ENCODE results near the gene AFAP1L2.

Gene AFAP1L2

GRCh38 chr10:114332301-114333192 lies 71.8 kb downstream of the AFAP1L2 start:
- no peak for DNase-seq

GRCh38 chr10:114329634-114330365 lies 74.5 kb downstream of the AFAP1L2 start:
- no peak for DNase-seq

- peak in 1 of 2 donors; percentile 21 for DNase-seq
Measured at GRCh38 chr10:114328874-114329273, 75.4 kb downstream of the AFAP1L2 start.

- DNase-seq = no peak
Measured at GRCh38 chr10:114328441-114328812, 75.9 kb downstream of the AFAP1L2 start.

GRCh38 chr10:114327537-114328440 lies 76.5 kb downstream of the AFAP1L2 start:
- no peak for DNase-seq

GRCh38 chr10:114326795-114327194 lies 77.5 kb downstream of the AFAP1L2 start:
- no peak for DNase-seq

- no peak for DNase-seq
Measured at GRCh38 chr10:114323023-114323422, 81.3 kb downstream of the AFAP1L2 start.

GRCh38 chr10:114322344-114322743 lies 82.0 kb downstream of the AFAP1L2 start:
- DNase-seq = no peak

GRCh38 chr10:114320249-114321116 lies 83.8 kb downstream of the AFAP1L2 start:
- no peak for DNase-seq

- DNase-seq = no peak
Measured at GRCh38 chr10:114319406-114320248, 84.7 kb downstream of the AFAP1L2 start.

- DNase-seq = no peak
Measured at GRCh38 chr10:114316744-114317143, 87.6 kb downstream of the AFAP1L2 start.

GRCh38 chr10:114315566-114316420 lies 88.5 kb downstream of the AFAP1L2 start:
- no peak for DNase-seq

GRCh38 chr10:114313866-114314265 lies 90.4 kb downstream of the AFAP1L2 start:
- DNase-seq = no peak

GRCh38 chr10:114313139-114313538 lies 91.2 kb downstream of the AFAP1L2 start:
- DNase-seq = no peak

GRCh38 chr10:114311496-114312209 lies 92.6 kb downstream of the AFAP1L2 start:
- no peak for DNase-seq

- DNase-seq = no peak
Measured at GRCh38 chr10:114311023-114311422, 93.3 kb downstream of the AFAP1L2 start.

GRCh38 chr10:114310346-114310745 lies 94.0 kb downstream of the AFAP1L2 start:
- DNase-seq = no peak

- DNase-seq = no peak
Measured at GRCh38 chr10:114309364-114309651, 95.0 kb downstream of the AFAP1L2 start.
